ENCODE data around the gene ZNF383. TPM values are rescaled to one million over a fixed set of nuclear protein-coding genes. Genes with fewer than 3 reads are reported as not detected.
"Not testable (repeated sequence)": the region's sequence is repeated elsewhere in the genome, so short reads cannot be mapped to it uniquely, and the experiment has no call there.

The ZNF383 gene
- total RNA-seq (2014; rRNA removed; shearing (Covaris generic); ENCODE audit: low replicate concordance) = 6.3 and 18.7 TPM in 2 replicates

DNA sequence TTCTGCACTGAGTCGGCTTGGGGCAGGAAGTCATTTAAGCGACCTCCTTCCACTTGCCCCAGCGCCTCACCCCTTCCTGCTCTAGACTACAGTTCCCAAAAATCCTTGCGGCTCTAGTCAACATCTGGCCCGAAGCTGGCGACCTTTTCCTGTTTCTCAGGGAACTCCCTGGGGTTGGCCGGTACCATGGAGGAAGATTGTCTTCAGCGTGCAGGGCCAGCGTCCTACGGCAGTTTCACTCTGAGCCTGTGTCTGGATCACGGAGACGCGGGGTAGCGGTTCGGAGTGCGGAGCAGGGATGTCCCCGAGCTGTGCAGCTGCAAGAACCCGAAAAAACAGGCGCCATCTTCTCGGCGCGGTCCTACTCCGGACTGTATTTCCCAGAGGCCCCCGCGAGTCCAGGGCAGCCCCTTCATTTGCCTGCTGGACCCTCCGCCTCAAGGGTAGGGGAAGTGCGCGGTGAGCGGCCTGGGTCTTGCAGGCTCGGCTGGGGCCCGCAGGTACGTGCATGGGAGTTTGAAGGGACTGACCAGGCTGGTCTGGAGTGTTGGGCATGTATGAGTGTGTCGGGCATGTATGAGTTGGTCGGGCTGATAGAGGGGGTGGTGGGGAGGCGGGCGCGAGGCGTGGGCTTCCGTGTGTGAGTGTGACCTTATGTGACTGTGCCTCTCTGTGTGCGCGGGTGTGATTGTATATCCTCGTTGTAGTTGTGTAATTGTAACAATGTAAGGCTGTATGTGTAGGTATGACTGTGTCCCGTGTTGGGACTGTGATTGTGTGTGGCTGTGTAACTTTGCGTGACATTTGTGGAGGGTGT lies at the start of gene ZNF383:
TSS of gene ZNF383 (plus strand) at position 440 of the 817 bp plus-strand sequence. CDS start 12,240 bp downstream, outside the sequence.
- no peaks in the 10 kb centered on the region for H3K27me3 ChIP-seq (ENCODE audit: low read length)
- H3K79me2 ChIP-seq (ENCODE audit: low read length) = peaks cover 44% of the 10 kb centered on the region
- peak; percentile 96 for DNase-seq
- H4K20me1 ChIP-seq (ENCODE audit: insufficient read depth, low read depth, low read length) = no peaks in the 10 kb centered on the region
- H3K9ac ChIP-seq (ENCODE audit: low read length) = peak within 1 kb of the TSS; percentile 77
- peak within 1 kb of the TSS; percentile 82 for H3K4me2 ChIP-seq (ENCODE audit: low read depth, low read length, poor library complexity, severe bottlenecking)
- peaks cover 10% of the 10 kb centered on the region for H3K4me1 ChIP-seq (ENCODE audit: low read length)
- peaks cover 20% of the 10 kb centered on the region for H3K9me3 ChIP-seq (ENCODE audit: low read length)
- H2AFZ ChIP-seq (ENCODE audit: low read length) = peak within 1 kb of the TSS; percentile 93
- peak within 1 kb of the TSS; percentile 65 for H3K27ac ChIP-seq (ENCODE audit: low read length)
- H3K36me3 ChIP-seq (ENCODE audit: insufficient read depth, low read length) = peaks cover 42% of the 10 kb centered on the region
- no peaks in the 10 kb centered on the region for H3K9me2 ChIP-seq (replicated peaks; ENCODE audit: insufficient read depth, low read length)
- peak within 1 kb of the TSS; percentile 89 for H3K4me3 ChIP-seq (ENCODE audit: low read length)

DNA sequence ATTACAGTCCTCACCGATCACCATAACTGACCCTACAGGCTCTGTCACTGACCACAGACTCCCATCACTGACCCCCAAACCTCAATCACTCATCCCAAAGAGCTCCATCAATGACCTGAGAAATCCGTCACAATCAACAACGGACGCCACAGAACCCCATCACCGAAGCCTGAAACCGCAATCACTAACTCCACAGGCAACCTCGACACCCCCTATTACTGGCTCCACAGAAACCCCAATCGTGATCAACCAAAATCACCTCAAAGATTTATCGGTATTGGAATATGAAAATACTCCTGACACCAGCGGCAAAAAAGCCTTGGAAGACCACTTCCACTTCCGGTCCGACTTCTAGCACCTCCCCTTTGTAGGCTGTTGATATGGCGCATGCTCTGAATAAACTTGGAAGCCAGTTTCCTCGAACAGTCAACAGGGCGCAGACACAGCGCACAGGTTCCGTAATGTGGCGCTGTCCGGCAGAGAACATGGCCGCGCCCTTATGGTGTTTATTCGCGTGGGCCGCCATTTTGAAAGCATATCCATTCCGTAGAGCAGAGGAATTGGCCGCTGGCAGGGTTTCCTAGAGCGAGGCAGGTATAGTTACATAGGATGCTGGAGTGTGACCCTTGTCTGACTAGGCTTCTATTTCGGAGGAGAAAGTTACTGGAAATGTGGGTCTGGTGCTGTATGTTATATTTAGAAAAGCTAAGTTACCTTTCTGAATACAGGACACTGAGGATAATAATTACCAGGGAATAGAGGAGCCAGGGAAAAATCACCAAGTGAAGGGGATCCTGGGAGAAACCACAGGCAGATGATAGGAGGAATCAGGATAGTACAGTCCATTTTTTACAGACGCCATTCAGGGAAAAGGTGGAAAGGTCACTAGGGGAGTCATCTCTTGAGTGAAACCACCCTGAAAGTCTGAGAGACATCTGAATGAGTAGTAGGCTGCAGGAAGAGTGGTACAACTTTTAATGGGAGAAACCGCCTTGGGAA lies 45.3 kb upstream of the ZNF383 start, which contains the start of gene ZNF585A:
TSS of gene ZNF585A (minus strand) at position 328 of the 999 bp plus-strand sequence. CDS start 2,785 bp downstream, outside the sequence.
- H2AFZ ChIP-seq (ENCODE audit: low read length) = peak within 1 kb of the TSS; percentile 56; the same call in 1 of the 2 replicates
- 0 out of 2 replicates have a peak, but pooled peaks cover 4% of the 10 kb centered on the region for H3K79me2 ChIP-seq (ENCODE audit: low read length)
- H3K36me3 ChIP-seq (ENCODE audit: insufficient read depth, low read length) = peaks cover 19% of the 10 kb centered on the region
- H3K27me3 ChIP-seq (ENCODE audit: low read length) = no peaks in the 10 kb centered on the region
- H3K4me1 ChIP-seq (ENCODE audit: low read length) = no peaks in the 10 kb centered on the region; the same call in 1 of the 2 replicates
- no peak within 1 kb of the TSS for H3K27ac ChIP-seq (ENCODE audit: low read length)
- H3K4me2 ChIP-seq (ENCODE audit: low read depth, low read length, poor library complexity, severe bottlenecking) = peak within 1 kb of the TSS; percentile 66
- no peaks in the 10 kb centered on the region for H4K20me1 ChIP-seq (ENCODE audit: insufficient read depth, low read depth, low read length)
- H3K9me2 ChIP-seq (replicated peaks; ENCODE audit: insufficient read depth, low read length) = no peaks in the 10 kb centered on the region
- H3K9me3 ChIP-seq (ENCODE audit: low read length) = peaks cover 21% of the 10 kb centered on the region
- peak; percentile 94 for DNase-seq
- H3K9ac ChIP-seq (ENCODE audit: low read length) = peak within 1 kb of the TSS; percentile 73
- H3K4me3 ChIP-seq (ENCODE audit: low read length) = peak within 1 kb of the TSS; percentile 74

DNA sequence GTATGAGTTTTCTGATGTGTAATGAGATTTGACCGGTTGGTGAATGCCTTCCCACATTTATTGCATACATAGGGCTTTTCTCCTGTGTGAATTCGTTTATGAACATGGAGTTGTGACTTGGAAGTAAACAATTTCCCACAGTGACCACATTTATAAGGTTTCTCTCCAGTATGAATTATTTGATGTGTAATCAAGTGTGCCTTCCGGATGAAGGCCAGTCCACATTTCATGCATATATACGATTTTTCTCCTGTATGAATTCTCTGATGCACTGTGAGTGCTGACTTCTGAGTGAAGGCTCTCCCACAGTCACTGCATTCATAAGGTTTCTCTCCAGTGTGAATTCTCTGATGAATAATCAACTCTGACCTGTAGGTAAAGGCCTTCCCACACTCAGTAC lies 31.9 kb upstream of the ZNF383 start:
- H3K4me1 ChIP-seq (ENCODE audit: low read length); H3K27ac ChIP-seq (ENCODE audit: low read length); H4K20me1 ChIP-seq (ENCODE audit: insufficient read depth, low read depth, low read length); H3K79me2 ChIP-seq (ENCODE audit: low read length); DNase-seq; H3K4me2 ChIP-seq (ENCODE audit: low read depth, low read length, poor library complexity, severe bottlenecking); H3K27me3 ChIP-seq (ENCODE audit: low read length); H2AFZ ChIP-seq (ENCODE audit: low read length); H3K9me2 ChIP-seq (replicated peaks; ENCODE audit: insufficient read depth, low read length); H3K4me3 ChIP-seq (ENCODE audit: low read length); H3K9ac ChIP-seq (ENCODE audit: low read length): not testable (repeated sequence)
- Histone ChIP-seq H3K9me3 (ENCODE audit: low read length) (peaks cover 20% of the 10 kb centered on the region), H3K36me3 (ENCODE audit: insufficient read depth, low read length) (peaks cover 30% of the 10 kb centered on the region)

DNA sequence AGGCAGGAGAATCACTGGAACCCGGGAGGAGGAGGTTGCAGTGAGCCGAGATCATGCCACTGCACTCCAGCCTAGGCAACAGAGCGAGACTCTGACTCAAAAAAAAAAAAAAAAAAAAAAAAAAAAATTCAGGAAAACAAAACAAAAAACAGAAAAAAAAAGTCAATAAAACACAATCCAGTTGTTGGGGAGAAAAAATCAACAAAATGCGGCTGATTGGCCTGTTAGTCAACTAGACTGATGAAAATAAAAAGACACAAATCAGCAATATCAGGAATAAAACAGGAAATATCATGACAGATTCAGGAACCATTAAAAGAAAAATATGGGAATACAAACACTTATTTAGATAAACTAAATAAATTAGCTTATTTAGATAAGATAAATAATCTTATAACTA lies 22.8 kb upstream of the ZNF383 start:
- H3K36me3 ChIP-seq (ENCODE audit: insufficient read depth, low read length) = peaks cover 28% of the 10 kb centered on the region
- not testable (repeated sequence) for H3K27ac ChIP-seq (ENCODE audit: low read length); H3K27me3 ChIP-seq (ENCODE audit: low read length); H3K9ac ChIP-seq (ENCODE audit: low read length); H2AFZ ChIP-seq (ENCODE audit: low read length); H3K4me3 ChIP-seq (ENCODE audit: low read length); H4K20me1 ChIP-seq (ENCODE audit: insufficient read depth, low read depth, low read length); DNase-seq; H3K9me3 ChIP-seq (ENCODE audit: low read length); H3K4me2 ChIP-seq (ENCODE audit: low read depth, low read length, poor library complexity, severe bottlenecking); H3K79me2 ChIP-seq (ENCODE audit: low read length); H3K4me1 ChIP-seq (ENCODE audit: low read length); H3K9me2 ChIP-seq (replicated peaks; ENCODE audit: insufficient read depth, low read length)

DNA sequence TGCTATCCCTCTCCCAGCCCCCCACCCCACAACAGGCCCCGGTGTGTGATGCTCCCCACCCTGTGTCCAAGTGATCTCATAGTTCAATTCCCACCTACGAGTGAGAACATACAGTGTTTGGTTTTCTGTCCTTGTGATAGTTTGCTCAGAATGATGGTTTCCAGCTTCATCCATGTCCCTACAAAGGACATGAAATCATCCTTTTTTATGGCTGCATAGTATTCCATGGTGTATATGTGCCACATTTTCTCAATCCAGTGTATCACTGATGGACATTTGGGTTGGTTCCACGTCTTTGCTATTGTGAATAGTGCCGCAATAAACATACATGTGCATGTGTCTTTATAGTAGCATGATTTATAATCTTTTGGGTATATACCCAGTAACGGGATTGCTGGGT lies 20.9 kb upstream of the ZNF383 start:
- H3K27me3 ChIP-seq (ENCODE audit: low read length); H3K4me1 ChIP-seq (ENCODE audit: low read length); DNase-seq; H3K9ac ChIP-seq (ENCODE audit: low read length); H3K4me2 ChIP-seq (ENCODE audit: low read depth, low read length, poor library complexity, severe bottlenecking); H3K27ac ChIP-seq (ENCODE audit: low read length); H3K9me3 ChIP-seq (ENCODE audit: low read length); H3K9me2 ChIP-seq (replicated peaks; ENCODE audit: insufficient read depth, low read length); H3K79me2 ChIP-seq (ENCODE audit: low read length); H3K4me3 ChIP-seq (ENCODE audit: low read length); H2AFZ ChIP-seq (ENCODE audit: low read length); H4K20me1 ChIP-seq (ENCODE audit: insufficient read depth, low read depth, low read length): not testable (repeated sequence)
- H3K36me3 ChIP-seq (ENCODE audit: insufficient read depth, low read length) = peaks cover 28% of the 10 kb centered on the region

DNA sequence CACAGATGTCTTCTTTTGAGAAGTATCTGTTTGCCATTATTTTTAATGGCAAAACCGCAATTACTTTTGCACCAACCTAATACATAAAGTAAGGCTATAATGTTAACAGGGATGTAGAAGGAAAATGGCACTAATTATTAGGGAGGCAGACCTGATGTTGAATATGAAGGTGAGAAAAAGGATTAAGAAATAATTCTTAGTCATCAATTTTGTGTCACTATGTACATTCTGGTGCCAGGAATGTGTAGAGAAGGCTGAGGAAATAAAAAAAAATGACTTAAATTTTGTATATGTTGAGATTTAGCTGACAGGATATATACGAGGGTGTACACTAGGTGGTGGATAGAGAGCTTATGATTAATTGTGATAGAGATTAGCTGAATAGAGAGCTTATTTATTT lies 20.2 kb upstream of the ZNF383 start:
- peaks cover 3% of the 10 kb centered on the region for H3K9me3 ChIP-seq (ENCODE audit: low read length)

DNA sequence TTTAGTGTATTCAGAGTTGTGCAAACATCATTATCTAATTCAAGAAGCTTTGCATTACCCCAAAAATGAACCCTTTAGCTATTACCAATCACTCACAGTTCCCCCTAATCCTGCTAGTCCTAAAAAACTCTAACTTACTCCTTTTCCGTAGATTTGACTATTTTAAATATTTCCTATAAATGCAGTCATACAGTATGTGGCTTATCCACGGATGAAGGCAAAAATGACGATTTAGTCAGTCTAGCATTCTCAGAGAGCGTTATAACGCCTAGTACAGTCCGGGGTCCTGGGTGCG lies 587 bp upstream of the ZNF383 start:
- Histone ChIP-seq H3K9me2 (replicated peaks; ENCODE audit: insufficient read depth, low read length) (no peaks in the 10 kb centered on the region), H3K9me3 (ENCODE audit: low read length) (peaks cover 19% of the 10 kb centered on the region), H3K4me3 (ENCODE audit: low read length) (peak overlapping the region; percentile 89), H3K4me1 (ENCODE audit: low read length) (peaks cover 10% of the 10 kb centered on the region), H3K4me2 (ENCODE audit: low read depth, low read length, poor library complexity, severe bottlenecking) (peak overlapping the region; percentile 82), H4K20me1 (ENCODE audit: insufficient read depth, low read depth, low read length) (no peaks in the 10 kb centered on the region), H3K27ac (ENCODE audit: low read length) (peak overlapping the region; percentile 65), H3K27me3 (ENCODE audit: low read length) (no peaks in the 10 kb centered on the region), H3K9ac (ENCODE audit: low read length) (peak overlapping the region; percentile 77), H2AFZ (ENCODE audit: low read length) (peak overlapping the region; percentile 93), H3K36me3 (ENCODE audit: insufficient read depth, low read length) (peaks cover 36% of the 10 kb centered on the region), H3K79me2 (ENCODE audit: low read length) (peaks cover 39% of the 10 kb centered on the region)
- no peak for DNase-seq

More for the DNA sequence above, 20.2 kb upstream of the ZNF383 start:
- no peaks in the 10 kb centered on the region for H3K27me3 ChIP-seq (ENCODE audit: low read length)
- no peaks in the 10 kb centered on the region for H3K9me2 ChIP-seq (replicated peaks; ENCODE audit: insufficient read depth, low read length)
- no peak overlapping the region for H2AFZ ChIP-seq (ENCODE audit: low read length)
- H3K4me3 ChIP-seq (ENCODE audit: low read length) = no peak overlapping the region
- no peaks in the 10 kb centered on the region for H4K20me1 ChIP-seq (ENCODE audit: insufficient read depth, low read depth, low read length)
- H3K9ac ChIP-seq (ENCODE audit: low read length) = no peak overlapping the region
- H3K79me2 ChIP-seq (ENCODE audit: low read length) = no peaks in the 10 kb centered on the region
- H3K4me1 ChIP-seq (ENCODE audit: low read length) = no peaks in the 10 kb centered on the region
- no peak for DNase-seq
- peaks cover 30% of the 10 kb centered on the region for H3K36me3 ChIP-seq (ENCODE audit: insufficient read depth, low read length)
- no peak overlapping the region for H3K27ac ChIP-seq (ENCODE audit: low read length)
- H3K4me2 ChIP-seq (ENCODE audit: low read depth, low read length, poor library complexity, severe bottlenecking) = no peak overlapping the region

DNA sequence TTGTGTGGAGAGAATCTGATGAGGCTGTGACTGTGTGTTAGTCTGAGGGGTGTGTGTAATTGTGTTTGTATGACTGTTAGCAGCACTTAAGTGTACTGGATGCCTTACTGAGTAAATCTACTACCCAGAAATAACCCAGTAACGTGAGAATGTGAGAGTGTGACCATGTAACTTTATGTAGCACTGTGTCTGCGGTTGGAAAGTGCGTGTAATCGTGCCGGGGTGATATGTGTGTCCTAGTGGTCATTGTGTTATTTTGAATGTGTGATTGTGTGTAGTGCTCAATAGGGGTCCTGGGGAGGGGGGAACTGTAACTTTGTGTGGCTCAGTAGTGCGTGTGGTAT lies 550 bp downstream of the ZNF383 start:
- H3K4me3 ChIP-seq (ENCODE audit: low read length) = peak overlapping the region; percentile 89
- DNase-seq = no peak
- no peaks in the 10 kb centered on the region for H3K9me2 ChIP-seq (replicated peaks; ENCODE audit: insufficient read depth, low read length)
- H3K79me2 ChIP-seq (ENCODE audit: low read length) = peaks cover 48% of the 10 kb centered on the region
- H4K20me1 ChIP-seq (ENCODE audit: insufficient read depth, low read depth, low read length) = no peaks in the 10 kb centered on the region
- H3K4me1 ChIP-seq (ENCODE audit: low read length) = peaks cover 10% of the 10 kb centered on the region
- peak overlapping the region; percentile 82 for H3K4me2 ChIP-seq (ENCODE audit: low read depth, low read length, poor library complexity, severe bottlenecking)
- H3K36me3 ChIP-seq (ENCODE audit: insufficient read depth, low read length) = peaks cover 45% of the 10 kb centered on the region
- H2AFZ ChIP-seq (ENCODE audit: low read length) = peak overlapping the region; percentile 69
- peak overlapping the region; percentile 77 for H3K9ac ChIP-seq (ENCODE audit: low read length)
- H3K27ac ChIP-seq (ENCODE audit: low read length) = no peak overlapping the region; the same call in 1 of the 2 replicates
- peaks cover 23% of the 10 kb centered on the region for H3K9me3 ChIP-seq (ENCODE audit: low read length)
- H3K27me3 ChIP-seq (ENCODE audit: low read length) = no peaks in the 10 kb centered on the region
